ENCODE data around the gene CD300LG. TPM values are rescaled to one million over a fixed set of nuclear protein-coding genes. Genes with fewer than 3 reads are reported as not detected.
"Not testable (repeated sequence)": the region's sequence is repeated elsewhere in the genome, so short reads cannot be mapped to it uniquely, and the experiment has no call there.

The CD300LG gene
- total and polyA plus RNA-seq, 4 donors, result 0.05 to 9.4 (median 2.0) TPM

- 92% methylated on average over 27 of the region's 27 CpGs for WGBS, 2 donors
- H3K27ac ChIP-seq (ENCODE audit: low read depth in 1 of 2, low read length in 2 of 2), result no peak overlapping the region
- ATAC-seq (ENCODE audit: low FRiP score) (no peak), DNase-seq (no peak)
- H3K27me3 ChIP-seq (ENCODE audit: control insufficient read depth in 1 of 2, insufficient read depth in 2 of 2, low read length in 1 of 2), result no peaks in the 10 kb centered on the region
- H3K36me3 ChIP-seq (ENCODE audit: control insufficient read depth in 1 of 2, insufficient read depth in 2 of 2, low read length in 1 of 2), result peaks cover 0 to 5% of the 10 kb centered on the region in 2 donors
- no peaks in the 10 kb centered on the region for H3K9me3 ChIP-seq (ENCODE audit: control insufficient read depth, low read length)
- H3K4me3 ChIP-seq (ENCODE audit: low read length in 2 of 2), result no peak overlapping the region
- no peaks in the 10 kb centered on the region for H3K4me1 ChIP-seq (ENCODE audit: control insufficient read depth in 1 of 2, insufficient read depth in 2 of 2, low read length in 2 of 2)
- intact Hi-C loops (cut with DNase I), result no loop called here
Observed at GRCh38 chr17:43881758-43882505, 35.0 kb downstream of the CD300LG start.

- no peak for ATAC-seq (ENCODE audit: low FRiP score)
- WGBS, 2 donors, result 91 to 93% methylated on average over 14 of the region's 14 CpGs
- DNase-seq, result no peak
- Histone ChIP-seq H3K4me1 (ENCODE audit: control insufficient read depth in 1 of 2, insufficient read depth in 2 of 2, low read length in 2 of 2) (no peaks in the 10 kb centered on the region), H3K4me3 (ENCODE audit: low read length in 2 of 2) (no peak overlapping the region), H3K9me3 (ENCODE audit: control insufficient read depth, low read length) (no peaks in the 10 kb centered on the region), H3K36me3 (ENCODE audit: control insufficient read depth in 1 of 2, insufficient read depth in 2 of 2, low read length in 1 of 2) (peaks cover 0 to 5% of the 10 kb centered on the region in 2 donors), H3K27me3 (ENCODE audit: control insufficient read depth in 1 of 2, insufficient read depth in 2 of 2, low read length in 1 of 2) (no peaks in the 10 kb centered on the region), H3K27ac (ENCODE audit: low read depth in 1 of 2, low read length in 2 of 2) (no peak overlapping the region)
- intact Hi-C loops (cut with DNase I), result no loop called here
Observed at GRCh38 chr17:43882761-43883415, 35.9 kb downstream of the CD300LG start.

GRCh38 chr17:43888548-43888947 is 41.6 kb downstream of the CD300LG start:
- H3K4me1 ChIP-seq (ENCODE audit: control insufficient read depth in 1 of 2, insufficient read depth in 2 of 2, low read length in 2 of 2), result no peaks in the 10 kb centered on the region
- H3K4me3 ChIP-seq (ENCODE audit: low read length in 2 of 2), result no peak overlapping the region
- H3K27ac ChIP-seq (ENCODE audit: low read depth in 1 of 2, low read length in 2 of 2), result no peak overlapping the region
- DNase-seq (no peak), ATAC-seq (ENCODE audit: low FRiP score) (no peak)
- H3K9me3 ChIP-seq (ENCODE audit: control insufficient read depth, low read length), result no peaks in the 10 kb centered on the region
- 78 to 80% methylated on average over 4 of the region's 4 CpGs for WGBS, 2 donors
- peaks cover 0 to 2% of the 10 kb centered on the region in 2 donors for H3K36me3 ChIP-seq (ENCODE audit: control insufficient read depth in 1 of 2, insufficient read depth in 2 of 2, low read length in 1 of 2)
- H3K27me3 ChIP-seq (ENCODE audit: control insufficient read depth in 1 of 2, insufficient read depth in 2 of 2, low read length in 1 of 2), result no peaks in the 10 kb centered on the region
- intact Hi-C loops (cut with DNase I), result no loop called here

- ATAC-seq (ENCODE audit: low FRiP score) (no peak), DNase-seq (no peak)
- H3K9me3 ChIP-seq (ENCODE audit: control insufficient read depth, low read length), result no peaks in the 10 kb centered on the region
- no peak overlapping the region for H3K4me3 ChIP-seq (ENCODE audit: low read length in 2 of 2)
- 93 to 99% methylated on average over 1 of the region's 1 CpG for WGBS, 2 donors
- H3K27ac ChIP-seq (ENCODE audit: low read depth in 1 of 2, low read length in 2 of 2), result no peak overlapping the region
- no peaks in the 10 kb centered on the region for H3K27me3 ChIP-seq (ENCODE audit: control insufficient read depth in 1 of 2, insufficient read depth in 2 of 2, low read length in 1 of 2)
- no peaks in the 10 kb centered on the region for H3K4me1 ChIP-seq (ENCODE audit: control insufficient read depth in 1 of 2, insufficient read depth in 2 of 2, low read length in 2 of 2)
- intact Hi-C loops (cut with DNase I), result no loop called here
- H3K36me3 ChIP-seq (ENCODE audit: control insufficient read depth in 1 of 2, insufficient read depth in 2 of 2, low read length in 1 of 2), result peaks cover 0 to 2% of the 10 kb centered on the region in 2 donors
Observed at GRCh38 chr17:43890240-43890639, 43.3 kb downstream of the CD300LG start.

GRCh38 chr17:43891851-43892646 is 45.1 kb downstream of the CD300LG start:
- WGBS, 2 donors, result 88 to 92% methylated on average over 5 of the region's 5 CpGs
- H3K36me3 ChIP-seq (ENCODE audit: control insufficient read depth in 1 of 2, insufficient read depth in 2 of 2, low read length in 1 of 2), result peaks cover 0 to 2% of the 10 kb centered on the region in 2 donors
- intact Hi-C loops (cut with DNase I), result no loop called here
- no peaks in the 10 kb centered on the region for H3K27me3 ChIP-seq (ENCODE audit: control insufficient read depth in 1 of 2, insufficient read depth in 2 of 2, low read length in 1 of 2)
- H3K9me3 ChIP-seq (ENCODE audit: control insufficient read depth, low read length), result no peaks in the 10 kb centered on the region
- no peaks in the 10 kb centered on the region for H3K4me1 ChIP-seq (ENCODE audit: control insufficient read depth in 1 of 2, insufficient read depth in 2 of 2, low read length in 2 of 2)
- H3K4me3 ChIP-seq (ENCODE audit: low read length in 2 of 2), result no peak overlapping the region
- no peak overlapping the region for H3K27ac ChIP-seq (ENCODE audit: low read depth in 1 of 2, low read length in 2 of 2)
- ATAC-seq (ENCODE audit: low FRiP score) (no peak), DNase-seq (no peak)

GRCh38 chr17:43892647-43892952 is 45.6 kb downstream of the CD300LG start:
- H3K4me3 ChIP-seq (ENCODE audit: low read length in 2 of 2), result no peak overlapping the region
- ATAC-seq (ENCODE audit: low FRiP score) (no peak), DNase-seq (no peak)
- WGBS, 2 donors, result 21 to 28% methylated on average over 4 of the region's 4 CpGs
- H3K36me3 ChIP-seq (ENCODE audit: control insufficient read depth in 1 of 2, insufficient read depth in 2 of 2, low read length in 1 of 2), result peaks cover 0 to 2% of the 10 kb centered on the region in 2 donors
- intact Hi-C loops (cut with DNase I), result no loop called here
- no peaks in the 10 kb centered on the region for H3K4me1 ChIP-seq (ENCODE audit: control insufficient read depth in 1 of 2, insufficient read depth in 2 of 2, low read length in 2 of 2)
- no peak overlapping the region for H3K27ac ChIP-seq (ENCODE audit: low read depth in 1 of 2, low read length in 2 of 2)
- H3K27me3 ChIP-seq (ENCODE audit: control insufficient read depth in 1 of 2, insufficient read depth in 2 of 2, low read length in 1 of 2), result no peaks in the 10 kb centered on the region
- no peaks in the 10 kb centered on the region for H3K9me3 ChIP-seq (ENCODE audit: control insufficient read depth, low read length)

- H3K9me3 ChIP-seq (ENCODE audit: control insufficient read depth, low read length); H3K4me1 ChIP-seq (ENCODE audit: control insufficient read depth in 1 of 2, insufficient read depth in 2 of 2, low read length in 2 of 2); H3K36me3 ChIP-seq (ENCODE audit: control insufficient read depth in 1 of 2, insufficient read depth in 2 of 2, low read length in 1 of 2); H3K27me3 ChIP-seq (ENCODE audit: control insufficient read depth in 1 of 2, insufficient read depth in 2 of 2, low read length in 1 of 2); H3K4me3 ChIP-seq (ENCODE audit: low read length in 2 of 2); ATAC-seq (ENCODE audit: low FRiP score); DNase-seq; intact Hi-C loops (cut with DNase I); H3K27ac ChIP-seq (ENCODE audit: low read depth in 1 of 2, low read length in 2 of 2): not testable (repeated sequence)
- WGBS, 2 donors, result 90 to 92% methylated on average over 4 of the region's 4 CpGs
Observed at GRCh38 chr17:43894494-43894893, 47.5 kb downstream of the CD300LG start.

GRCh38 chr17:43897831-43898230 is 50.9 kb downstream of the CD300LG start:
- no peak for ATAC-seq (ENCODE audit: low FRiP score)
- Histone ChIP-seq H3K27ac (ENCODE audit: low read depth in 1 of 2, low read length in 2 of 2) (no peak overlapping the region), H3K27me3 (ENCODE audit: control insufficient read depth in 1 of 2, insufficient read depth in 2 of 2, low read length in 1 of 2) (no peaks in the 10 kb centered on the region), H3K4me1 (ENCODE audit: control insufficient read depth in 1 of 2, insufficient read depth in 2 of 2, low read length in 2 of 2) (no peaks in the 10 kb centered on the region), H3K4me3 (ENCODE audit: low read length in 2 of 2) (no peak overlapping the region), H3K9me3 (ENCODE audit: control insufficient read depth, low read length) (no peaks in the 10 kb centered on the region), H3K36me3 (ENCODE audit: control insufficient read depth in 1 of 2, insufficient read depth in 2 of 2, low read length in 1 of 2) (no peaks in the 10 kb centered on the region)
- 95 to 97% methylated on average over 3 of the region's 3 CpGs for WGBS, 2 donors
- intact Hi-C loops (cut with DNase I), result no loop called here
- no peak for DNase-seq
